HepG2 (cell line): ENCODE data around the gene ACSS1. TPM values are rescaled to one million over a fixed set of nuclear protein-coding genes. Genes with fewer than 3 reads are reported as not detected.

Experiments
- ATF2 ChIP-seq: sonication (generic); formaldehyde crosslinking; IDR thresholded peaks from 2 replicates; pipeline ENCODE4 v1.4.0; 2020; ENCODE audit warnings: missing genetic modification reagents
- BRCA1 ChIP-seq: sonication (generic); formaldehyde crosslinking; IDR thresholded peaks from 2 replicates; pipeline ENCODE4 v1.4.0; 2020; ENCODE audit warnings: missing genetic modification reagents
- ELF3 ChIP-seq: IDR thresholded peaks from 2 replicates; pipeline ENCODE4 v1.6.1; 2016; ENCODE audit warnings: missing genetic modification reagents, missing compliant biosample characterization
- GTF2F1 ChIP-seq: fragments of 150-350 bp; IDR thresholded peaks from 2 replicates; pipeline ENCODE4 v1.6.1; 2014; ENCODE audit warnings: low read length
- IKZF1 ChIP-seq: fragments of 450-650 bp; IDR thresholded peaks from 2 replicates; pipeline ENCODE4 v1.7.1; 2016
- IKZF5 ChIP-seq: IDR thresholded peaks from 2 replicates; pipeline ENCODE4 v1.6.1; 2018; ENCODE audit warnings: missing genetic modification reagents, mild to moderate bottlenecking, missing compliant biosample characterization
- IRF2 ChIP-seq: IDR thresholded peaks from 2 replicates; pipeline ENCODE4 v1.6.1; 2018; ENCODE audit warnings: missing genetic modification reagents, missing compliant biosample characterization
- ISL2 ChIP-seq: sonication (generic); formaldehyde crosslinking; IDR thresholded peaks from 2 replicates; pipeline ENCODE4 v1.5.0; 2020; ENCODE audit warnings: missing genetic modification reagents
- KDM1A ChIP-seq: IDR thresholded peaks from 2 replicates; pipeline ENCODE4 v1.6.1; 2016; ENCODE audit warnings: missing compliant biosample characterization
- KLF13 ChIP-seq: sonication (generic); formaldehyde crosslinking; IDR thresholded peaks from 2 replicates; pipeline ENCODE4 v1.4.0; 2020; ENCODE audit warnings: mild to moderate bottlenecking, missing genetic modification reagents
- NR2F6 ChIP-seq, 2 experiments: IDR thresholded peaks; 2 replicates each; pipeline ENCODE4 v1.6.1; 2016; ENCODE audit warnings: antibody characterized with exemption in 1 of 2, mild to moderate bottlenecking in 1 of 2
- RARA ChIP-seq: IDR thresholded peaks from 2 replicates; pipeline ENCODE4 v1.6.1; 2016; ENCODE audit warnings: missing genetic modification reagents, missing compliant biosample characterization
- SALL2 ChIP-seq: sonication (generic); formaldehyde crosslinking; IDR thresholded peaks from 2 replicates; pipeline ENCODE4 v1.8.1; 2023; ENCODE audit warnings: mild to moderate bottlenecking, missing genetic modification reagents, inconsistent platforms
- SOX6 ChIP-seq, 2 experiments: fragments of 450-650 bp in 1 of 2; sonication (generic) in 1 of 2; formaldehyde crosslinking in 1 of 2; IDR thresholded peaks; 2 replicates each; pipeline versions ENCODE4 v1.4.0 to v1.6.1; 2017 to 2020; ENCODE audit warnings: antibody characterized with exemption in 1 of 2, mild to moderate bottlenecking in 1 of 2, missing genetic modification reagents in 1 of 2
- SP4 ChIP-seq: sonication (generic); formaldehyde crosslinking; IDR thresholded peaks from 2 replicates; pipeline ENCODE4 v1.8.1; 2023; ENCODE audit warnings: mild to moderate bottlenecking, missing genetic modification reagents
- TCF7L2 ChIP-seq: IDR thresholded peaks from 2 replicates; pipeline ENCODE4 v1.6.1; 2011; ENCODE audit warnings: mild to moderate bottlenecking, low read depth, low read length, moderate library complexity
- ZBTB37 ChIP-seq: sonication (generic); formaldehyde crosslinking; IDR thresholded peaks from 2 replicates; pipeline ENCODE4 v1.4.0; 2020; ENCODE audit warnings: mild to moderate bottlenecking, missing genetic modification reagents
- ZFP62 ChIP-seq: sonication (generic); formaldehyde crosslinking; IDR thresholded peaks from 2 replicates; pipeline ENCODE4 v1.4.0; 2020; ENCODE audit warnings: missing genetic modification reagents
- ZNF142 ChIP-seq: sonication (generic); formaldehyde crosslinking; IDR thresholded peaks from 2 replicates; pipeline ENCODE4 v1.4.0; 2020; ENCODE audit warnings: missing genetic modification reagents
- ZNF550 ChIP-seq: sonication (generic); formaldehyde crosslinking; IDR thresholded peaks from 2 replicates; pipeline ENCODE4 v1.4.0; 2020; ENCODE audit warnings: mild to moderate bottlenecking, missing genetic modification reagents, borderline replicate concordance
- ZSCAN9 ChIP-seq: IDR thresholded peaks from 2 replicates; pipeline ENCODE4 v1.6.1; 2016; ENCODE audit warnings: borderline replicate concordance
- polyA plus RNA-seq, 8 experiments: library from polyadenylated mRNA; depleted of rRNA in 3 of 8; stranded (reverse) in 7 of 8; unstranded in 1 of 8; fragments of >200 nt; fragmentation: Illumina TruSeq in 4 of 8; extraction: Trizol in 4 of 8; gene quantifications; 2 replicates each; pipeline versions ENCODE4 v1.2.1 to v1.2.3, GENCODE V29; 2011 to 2016; ENCODE audit warnings: low read depth in 4 of 8, missing spikeins in 1 of 8, mixed read lengths in 1 of 8; ENCODE audit not compliant: insufficient read depth in 1 of 8
- total RNA-seq, 5 experiments: library from RNA; depleted of rRNA; stranded (reverse); fragments of >200 nt; fragmentation: Illumina TruSeq; extraction: Trizol; gene quantifications; 2 replicates each; pipeline ENCODE4 v1.2.3, GENCODE V29; 2016; ENCODE audit warnings: low read depth in 1 of 5

ACSS1 gene
- total and polyA plus RNA-seq, 2 of the 13 experiments (the other 11 are each of a cell fraction or from before 2014, with no cell fraction given): 15.2 to 41.6 TPM

GRCh38 chr20:25032478-25033264, 25.3 kb downstream of the ACSS1 start (continued):
- peak; percentile 58; the same call in 1 of the 2 replicates for TF ChIP-seq ZBTB37 (CRISPR knock-in tag)
- TF ChIP-seq SP4: peak; percentile 58
- peak; percentile 19; the same call in 1 of the 2 replicates for TF ChIP-seq KDM1A
- TF ChIP-seq GTF2F1: no peak
- TF ChIP-seq SALL2 (CRISPR knock-in tag): peak; percentile 66
- TF ChIP-seq ZNF550: no peak
- TF ChIP-seq KLF13: no peak; the same call in 1 of the 2 replicates
- TF ChIP-seq IKZF5 (CRISPR knock-in tag): peak; percentile 61; the same call in 1 of the 2 replicates
- no peak for TF ChIP-seq SOX6 (IDR thresholded peaks at IDR 0.05)
- peak; percentile 89 for TF ChIP-seq SOX6 (CRISPR knock-in tag; IDR thresholded peaks at IDR 0.05)
- no peak; the same call in 1 of the 2 replicates for TF ChIP-seq ZSCAN9 (CRISPR knock-in tag)
- TF ChIP-seq IRF2 (CRISPR knock-in tag): peak; percentile 44; the same call in 1 of the 2 replicates
- TF ChIP-seq TCF7L2: peak; percentile 44; the same call in 1 of the 2 replicates
- TF ChIP-seq ELF3: no peak; the same call in 1 of the 2 replicates
- no peak for TF ChIP-seq IKZF1
- TF ChIP-seq NR2F6 (IDR thresholded peaks at IDR 0.05): peak; percentile 75
- TF ChIP-seq NR2F6 (CRISPR knock-in tag; IDR thresholded peaks at IDR 0.05): peak; percentile 49; the same call in 1 of the 2 replicates
- peak; percentile 71; the same call in 1 of the 2 replicates for TF ChIP-seq ZNF142 (CRISPR knock-in tag)
- no peak for TF ChIP-seq ZFP62 (CRISPR knock-in tag)
- TF ChIP-seq BRCA1 (CRISPR knock-in tag): no peak
- peak; percentile 81 for TF ChIP-seq ISL2 (CRISPR knock-in tag)
- TF ChIP-seq ATF2 (CRISPR knock-in tag): peak; percentile 21; the same call in 1 of the 2 replicates
- peak; percentile 47 for TF ChIP-seq RARA (CRISPR knock-in tag)
